ENCODE data around the gene NFIB.

DNA sequence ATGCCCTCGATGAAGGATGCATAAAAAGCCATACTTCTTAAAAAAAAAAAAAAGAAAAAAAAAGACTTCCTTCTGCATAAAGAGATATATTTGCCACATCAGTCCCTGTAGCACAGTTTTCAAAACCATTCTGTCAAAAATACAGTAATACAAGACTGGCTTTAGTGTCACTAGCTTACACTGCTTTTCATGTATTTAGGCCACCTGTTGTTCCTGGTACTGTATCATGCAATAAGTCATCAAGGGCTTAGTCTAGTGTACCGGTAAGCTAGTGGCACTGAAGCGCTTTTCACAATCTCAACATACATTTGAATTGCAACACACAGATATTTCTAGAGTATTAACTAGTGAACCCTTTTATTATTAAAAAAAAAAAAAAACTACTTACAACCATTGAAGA lies 231.2 kb downstream of the NFIB start:
- TF ChIP-seq, protein P1, sequence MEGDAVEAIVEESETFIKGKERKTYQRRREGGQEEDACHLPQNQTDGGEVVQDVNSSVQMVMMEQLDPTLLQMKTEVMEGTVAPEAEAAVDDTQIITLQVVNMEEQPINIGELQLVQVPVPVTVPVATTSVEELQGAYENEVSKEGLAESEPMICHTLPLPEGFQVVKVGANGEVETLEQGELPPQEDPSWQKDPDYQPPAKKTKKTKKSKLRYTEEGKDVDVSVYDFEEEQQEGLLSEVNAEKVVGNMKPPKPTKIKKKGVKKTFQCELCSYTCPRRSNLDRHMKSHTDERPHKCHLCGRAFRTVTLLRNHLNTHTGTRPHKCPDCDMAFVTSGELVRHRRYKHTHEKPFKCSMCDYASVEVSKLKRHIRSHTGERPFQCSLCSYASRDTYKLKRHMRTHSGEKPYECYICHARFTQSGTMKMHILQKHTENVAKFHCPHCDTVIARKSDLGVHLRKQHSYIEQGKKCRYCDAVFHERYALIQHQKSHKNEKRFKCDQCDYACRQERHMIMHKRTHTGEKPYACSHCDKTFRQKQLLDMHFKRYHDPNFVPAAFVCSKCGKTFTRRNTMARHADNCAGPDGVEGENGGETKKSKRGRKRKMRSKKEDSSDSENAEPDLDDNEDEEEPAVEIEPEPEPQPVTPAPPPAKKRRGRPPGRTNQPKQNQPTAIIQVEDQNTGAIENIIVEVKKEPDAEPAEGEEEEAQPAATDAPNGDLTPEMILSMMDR (conservative IDR thresholded peaks at IDR 0.05 in 1 of 2, IDR thresholded peaks at IDR 0.05 in 1 of 2; ENCODE audit: extremely low read depth in 1 of 2, insufficient read depth in 1 of 2, low read depth in 1 of 2, low read length in 2 of 2), result no peak
- TF ChIP-seq EZH2 (IDR thresholded peaks at IDR 0.05; ENCODE audit: borderline replicate concordance, low read length), result no peak

Measured in mammary epithelial cell (primary cell).